Mesothelial cell of epicardium (in vitro differentiated cells): ENCODE measurements around the gene DNAJB14. TPM values are rescaled to one million over a fixed set of nuclear protein-coding genes. Genes with fewer than 3 reads are reported as not detected.

Experiments
- DNase-seq, 2 experiments: peaks; one replicate each; pipeline ENCODE4 v3.0.0; 2021; ENCODE audit warnings: low spot score in 2 of 2; ENCODE audit not compliant: unreplicated experiment in 2 of 2
- H3K27ac Mint-ChIP-seq: 2 replicates; pipeline ENCODE4 v1.8.0; 2021; ENCODE audit warnings: mixed read lengths
- H3K27me3 Mint-ChIP-seq: 2 replicates; pipeline ENCODE4 v1.8.0; 2021; ENCODE audit warnings: low read depth, mixed read lengths
- H3K36me3 Mint-ChIP-seq: 2 replicates; pipeline ENCODE4 v1.8.0; 2021; ENCODE audit warnings: mixed read lengths
- H3K4me1 Mint-ChIP-seq: 2 replicates; pipeline ENCODE4 v1.8.0; 2021; ENCODE audit warnings: mixed read lengths
- H3K4me3 Mint-ChIP-seq: 2 replicates; pipeline ENCODE4 v1.8.0; 2021; ENCODE audit warnings: mild to moderate bottlenecking, moderate library complexity, mixed read lengths
- H3K9me3 Mint-ChIP-seq: 2 replicates; pipeline ENCODE4 v1.8.0; 2021; ENCODE audit warnings: mixed read lengths
- total RNA-seq: library from RNA; stranded (reverse); gene quantifications from 3 replicates; pipeline ENCODE4 v1.2.1, GENCODE V29; 2021
- TF ChIP-seq, protein P1 (sequence below): fragments of 200-600 bp; sonication (generic); IDR thresholded peaks from one replicate; pipeline ENCODE4 v1.5.0; 2021; ENCODE audit warnings: antibody characterized with exemption; ENCODE audit not compliant: unreplicated experiment

The DNAJB14 gene
- total RNA-seq, 1 donor from 2014 or later = 55.9 TPM

GRCh38 chr4:99891351-99891750, 55.1 kb downstream of the DNAJB14 start:
- Mint-ChIP-seq H3K27ac (no peak overlapping the region), H3K27me3 (no peaks in the 10 kb centered on the region), H3K4me3 (no peak overlapping the region), H3K36me3 (no peaks in the 10 kb centered on the region), H3K4me1 (peaks cover 27% of the 10 kb centered on the region), H3K9me3 (no peaks in the 10 kb centered on the region)
- DNase-seq = no peak
- TF ChIP-seq, protein P1, sequence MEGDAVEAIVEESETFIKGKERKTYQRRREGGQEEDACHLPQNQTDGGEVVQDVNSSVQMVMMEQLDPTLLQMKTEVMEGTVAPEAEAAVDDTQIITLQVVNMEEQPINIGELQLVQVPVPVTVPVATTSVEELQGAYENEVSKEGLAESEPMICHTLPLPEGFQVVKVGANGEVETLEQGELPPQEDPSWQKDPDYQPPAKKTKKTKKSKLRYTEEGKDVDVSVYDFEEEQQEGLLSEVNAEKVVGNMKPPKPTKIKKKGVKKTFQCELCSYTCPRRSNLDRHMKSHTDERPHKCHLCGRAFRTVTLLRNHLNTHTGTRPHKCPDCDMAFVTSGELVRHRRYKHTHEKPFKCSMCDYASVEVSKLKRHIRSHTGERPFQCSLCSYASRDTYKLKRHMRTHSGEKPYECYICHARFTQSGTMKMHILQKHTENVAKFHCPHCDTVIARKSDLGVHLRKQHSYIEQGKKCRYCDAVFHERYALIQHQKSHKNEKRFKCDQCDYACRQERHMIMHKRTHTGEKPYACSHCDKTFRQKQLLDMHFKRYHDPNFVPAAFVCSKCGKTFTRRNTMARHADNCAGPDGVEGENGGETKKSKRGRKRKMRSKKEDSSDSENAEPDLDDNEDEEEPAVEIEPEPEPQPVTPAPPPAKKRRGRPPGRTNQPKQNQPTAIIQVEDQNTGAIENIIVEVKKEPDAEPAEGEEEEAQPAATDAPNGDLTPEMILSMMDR = no peak

DNA sequence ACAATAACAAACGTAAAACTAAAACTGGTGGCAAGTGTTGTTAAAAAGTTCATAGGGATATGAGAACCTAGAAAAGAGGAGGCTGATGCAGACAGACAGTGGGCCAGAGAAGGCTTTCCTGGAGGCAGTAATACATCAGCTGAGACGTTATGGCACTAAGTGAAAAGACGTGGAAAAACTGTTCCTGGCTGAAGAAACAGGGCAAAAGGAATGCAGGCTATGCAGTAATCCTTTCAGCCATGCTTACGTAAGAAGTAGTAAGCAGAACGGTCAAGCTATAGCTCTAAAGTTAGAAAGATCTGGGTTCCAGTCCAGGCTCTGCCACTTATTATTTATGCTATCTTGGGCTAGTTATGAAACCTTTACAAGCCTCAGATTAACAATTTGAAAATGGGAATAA, 58.6 kb downstream of the DNAJB14 start:
- Mint-ChIP-seq H3K27ac (no peak overlapping the region), H3K4me1 (peaks cover 9% of the 10 kb centered on the region), H3K4me3 (no peak overlapping the region), H3K36me3 (no peaks in the 10 kb centered on the region), H3K27me3 (no peaks in the 10 kb centered on the region), H3K9me3 (no peaks in the 10 kb centered on the region)
- no peak for DNase-seq
- TF ChIP-seq, protein P1 = no peak

DNA sequence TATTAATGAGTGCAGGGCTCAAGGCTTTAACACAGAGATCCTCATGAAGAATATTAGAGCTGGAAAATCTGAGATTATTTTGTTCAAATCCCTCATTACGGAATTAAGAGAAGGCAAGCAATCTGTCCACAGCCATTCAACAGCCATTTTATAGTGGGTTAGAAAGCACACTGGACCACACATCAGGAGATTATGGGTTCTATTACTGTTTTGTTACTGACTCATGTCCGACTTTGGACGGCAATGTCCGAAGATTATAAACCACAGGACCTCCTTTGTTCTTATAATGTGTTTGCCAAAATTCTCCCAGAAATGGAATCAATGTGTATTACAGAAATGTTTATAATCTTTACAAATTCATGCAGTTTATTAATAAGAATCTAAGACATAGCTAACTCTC, 60.3 kb downstream of the DNAJB14 start:
- no peak for DNase-seq
- Mint-ChIP-seq H3K27me3 (no peaks in the 10 kb centered on the region), H3K4me1 (no peaks in the 10 kb centered on the region), H3K9me3 (no peaks in the 10 kb centered on the region), H3K27ac (no peak overlapping the region), H3K4me3 (no peak overlapping the region), H3K36me3 (peaks cover 7% of the 10 kb centered on the region)
- TF ChIP-seq, protein P1 = no peak

GRCh38 chr4:99885687-99886086, 60.7 kb downstream of the DNAJB14 start:
- H3K27me3 Mint-ChIP-seq = no peaks in the 10 kb centered on the region

DNA sequence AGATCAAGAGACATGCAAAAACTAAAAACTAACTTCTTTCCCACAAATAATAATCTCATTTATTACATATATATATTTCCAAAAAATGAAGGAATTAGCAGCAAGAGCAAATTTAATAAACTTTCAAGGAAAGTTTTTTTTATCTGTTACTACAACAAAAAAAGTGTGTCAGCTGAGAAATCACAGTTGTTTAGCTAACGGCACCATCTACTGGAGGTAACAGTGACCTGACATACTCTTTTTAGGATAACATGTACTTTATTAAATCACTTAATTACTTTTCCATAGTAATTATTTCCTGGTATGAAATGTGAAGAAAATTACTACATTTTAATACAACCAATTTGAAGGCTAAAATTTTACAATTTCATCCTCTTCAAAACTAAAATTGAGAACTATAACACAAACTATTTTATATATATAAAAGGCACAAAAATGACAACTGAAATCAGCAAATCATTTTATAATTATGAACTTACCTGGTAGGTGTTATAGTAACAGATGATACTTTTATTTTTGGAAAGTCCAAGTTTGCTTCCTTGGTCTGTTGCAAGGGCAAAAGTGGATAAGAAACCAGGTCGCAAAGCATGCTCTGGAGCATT, 61.3 kb downstream of the DNAJB14 start:
- Mint-ChIP-seq H3K4me3 (no peak overlapping the region), H3K36me3 (peaks cover 10% of the 10 kb centered on the region), H3K27me3 (no peaks in the 10 kb centered on the region), H3K9me3 (no peaks in the 10 kb centered on the region), H3K4me1 (no peaks in the 10 kb centered on the region), H3K27ac (no peak overlapping the region)
- TF ChIP-seq, protein P1 = no peak
- no peak for DNase-seq

More at GRCh38 chr4:99885687-99886086, 60.7 kb downstream of the DNAJB14 start:
- Mint-ChIP-seq H3K4me1 (no peaks in the 10 kb centered on the region), H3K9me3 (no peaks in the 10 kb centered on the region), H3K36me3 (peaks cover 8% of the 10 kb centered on the region), H3K4me3 (no peak overlapping the region), H3K27ac (no peak overlapping the region)
- DNase-seq = no peak
- TF ChIP-seq, protein P1 = no peak

- TF ChIP-seq, protein P1 = no peak
These were observed 67.0 kb downstream of the DNAJB14 start for GRCh38 chr4:99879458-99879857.

More at GRCh38 chr4:99879458-99879857, 67.0 kb downstream of the DNAJB14 start:
- peaks cover 13% of the 10 kb centered on the region for H3K4me1 Mint-ChIP-seq
- no peak overlapping the region for H3K27ac Mint-ChIP-seq
- H3K4me3 Mint-ChIP-seq = no peak overlapping the region
- DNase-seq = no peak
- H3K9me3 Mint-ChIP-seq = no peaks in the 10 kb centered on the region
- peaks cover 18% of the 10 kb centered on the region for H3K36me3 Mint-ChIP-seq
- H3K27me3 Mint-ChIP-seq = no peaks in the 10 kb centered on the region
